Measurements from ENCODE around the gene ARL8B. TPM values are rescaled to one million over a fixed set of nuclear protein-coding genes. Genes with fewer than 3 reads are reported as not detected.

ARL8B gene
- total and polyA plus RNA-seq, 4 donors: 20.2 to 36.2 (median 24.2) TPM

DNA sequence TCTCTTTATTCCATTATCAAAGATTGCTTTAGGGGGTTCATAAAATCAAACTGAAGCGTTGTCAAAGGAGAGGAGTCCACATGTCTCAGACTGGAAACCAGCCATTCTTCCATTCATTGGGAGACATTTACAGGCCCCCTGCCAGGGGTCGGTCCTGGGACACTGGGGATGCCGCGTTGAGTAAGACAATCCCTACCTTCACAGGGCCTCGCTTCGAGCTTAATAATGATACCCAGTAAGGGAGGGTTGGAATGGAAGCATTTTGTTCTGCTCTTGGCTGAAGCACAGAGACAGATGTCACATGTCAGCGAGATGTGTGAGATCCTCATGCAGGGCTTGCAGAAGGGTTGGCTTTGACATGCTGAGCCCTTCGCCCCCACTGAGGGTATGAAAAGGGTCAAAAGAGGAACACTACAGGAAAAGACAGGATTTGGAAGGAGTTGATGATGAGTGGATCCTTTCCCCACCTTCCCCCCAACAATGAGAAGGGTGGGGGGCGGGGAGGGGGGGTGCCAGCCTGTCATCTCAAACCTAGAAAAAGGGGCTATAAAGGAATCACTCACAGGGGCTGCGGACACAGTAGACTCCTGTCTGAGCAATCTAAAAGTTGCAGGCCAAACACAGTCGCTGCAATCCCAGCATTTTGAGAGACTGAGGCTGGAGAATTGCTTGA lies 25.6 kb upstream of the ARL8B start:
- DNase-seq (ENCODE audit: low spot score): no peak
- TF ChIP-seq REST (IDR thresholded peaks at IDR 0.05) (no peak), RXRA (IDR thresholded peaks at IDR 0.05) (no peak), ATF3 (IDR thresholded peaks at IDR 0.05) (no peak), RAD21 (IDR thresholded peaks at IDR 0.05) (no peak), EGR1 (IDR thresholded peaks at IDR 0.05; ENCODE audit: low read depth in 2 of 2) (no peak), JUND (IDR thresholded peaks at IDR 0.05) (no peak), YY1 (IDR thresholded peaks at IDR 0.05) (no peak)
- Histone ChIP-seq H3K9me3 (ENCODE audit: control insufficient read depth in 4 of 4, low read length in 3 of 4) (no peaks in the 10 kb centered on the region), H3K4me3 (ENCODE audit: low read depth in 1 of 3, low read length in 3 of 3) (no peak overlapping the region), H3K27ac (ENCODE audit: low read depth in 1 of 2, low read length in 2 of 2) (no peak overlapping the region), H3K4me1 (ENCODE audit: control insufficient read depth in 4 of 4, insufficient read depth in 4 of 4, low read length in 3 of 4) (no peaks in the 10 kb centered on the region), H3K27me3 (ENCODE audit: control insufficient read depth in 4 of 4, insufficient read depth in 4 of 4, low read length in 3 of 4) (peaks cover 0 to 3% (median 0%) of the 10 kb centered on the region in 4 donors), H3K9ac (ENCODE audit: low read depth in 1 of 2, low read length in 2 of 2) (no peak overlapping the region), H3K36me3 (ENCODE audit: control insufficient read depth in 4 of 4, insufficient read depth in 3 of 4, low read depth in 1 of 4, low read length in 3 of 4) (no peaks in the 10 kb centered on the region)
- WGBS: 69% methylated on average over 11 of the region's 11 CpGs

DNA sequence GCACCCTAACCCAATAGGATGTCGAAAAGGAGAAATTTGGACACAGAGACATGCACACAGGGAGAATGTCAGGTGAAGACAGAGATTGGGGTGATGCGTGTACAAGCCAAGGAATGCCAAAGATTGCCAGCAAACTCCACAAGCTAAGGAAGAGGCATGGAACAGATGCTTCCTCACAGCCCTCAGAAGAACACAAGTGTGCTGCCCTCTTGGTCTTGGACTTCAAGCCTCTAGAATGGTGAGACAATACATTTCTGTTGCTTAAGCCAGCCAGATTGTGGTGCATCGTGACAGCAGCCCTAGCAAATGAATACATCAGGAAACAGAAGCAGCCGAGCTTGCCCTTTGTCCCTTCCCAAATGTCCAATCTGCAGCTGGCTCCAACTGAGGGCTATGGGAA lies 23.7 kb upstream of the ARL8B start:
- H3K9ac ChIP-seq (ENCODE audit: low read depth in 1 of 2, low read length in 2 of 2): no peak overlapping the region
- no peak for TF ChIP-seq EGR1 (IDR thresholded peaks at IDR 0.05; ENCODE audit: low read depth in 2 of 2)
- TF ChIP-seq YY1 (IDR thresholded peaks at IDR 0.05): no peak
- TF ChIP-seq FOXA2 (IDR thresholded peaks at IDR 0.05): no peak
- no peak for TF ChIP-seq CTCF (IDR thresholded peaks at IDR 0.05; ENCODE audit: low read depth, low read length, missing input control)
- TF ChIP-seq SP1 (IDR thresholded peaks at IDR 0.05): no peak
- TF ChIP-seq MAX (IDR thresholded peaks at IDR 0.05): no peak
- TF ChIP-seq HNF4A (conservative IDR thresholded peaks at IDR 0.05): no peak
- TF ChIP-seq RAD21 (IDR thresholded peaks at IDR 0.05): no peak
- no peak for TF ChIP-seq ATF3 (IDR thresholded peaks at IDR 0.05)
- TF ChIP-seq RXRA (IDR thresholded peaks at IDR 0.05): no peak
- TF ChIP-seq REST (IDR thresholded peaks at IDR 0.05): no peak
- TF ChIP-seq NR2F2 (IDR thresholded peaks at IDR 0.05): no peak
- no peak for TF ChIP-seq JUND (IDR thresholded peaks at IDR 0.05)
- no peak for TF ChIP-seq TAF1 (conservative IDR thresholded peaks at IDR 0.05)
- TF ChIP-seq FOXA1 (IDR thresholded peaks at IDR 0.05): no peak
- no peak for TF ChIP-seq ZBTB33 (IDR thresholded peaks at IDR 0.05)
- no peak for TF ChIP-seq HNF4G (IDR thresholded peaks at IDR 0.05)
- no peak for TF ChIP-seq GABPA (IDR thresholded peaks at IDR 0.05 in 1 of 2, conservative IDR thresholded peaks at IDR 0.05 in 1 of 2)
- 53% methylated on average over 4 of the region's 4 CpGs for WGBS
- no peaks in the 10 kb centered on the region for H3K27me3 ChIP-seq (ENCODE audit: control insufficient read depth in 4 of 4, insufficient read depth in 4 of 4, low read length in 3 of 4)
- no peaks in the 10 kb centered on the region for H3K36me3 ChIP-seq (ENCODE audit: control insufficient read depth in 4 of 4, insufficient read depth in 3 of 4, low read depth in 1 of 4, low read length in 3 of 4)
- DNase-seq (ENCODE audit: low spot score): no peak
- no peaks in the 10 kb centered on the region for H3K4me1 ChIP-seq (ENCODE audit: control insufficient read depth in 4 of 4, insufficient read depth in 4 of 4, low read length in 3 of 4)
- H3K4me3 ChIP-seq (ENCODE audit: low read depth in 1 of 3, low read length in 3 of 3): no peak overlapping the region
- no peak overlapping the region for H3K27ac ChIP-seq (ENCODE audit: low read depth in 1 of 2, low read length in 2 of 2)
- H3K9me3 ChIP-seq (ENCODE audit: control insufficient read depth in 4 of 4, low read length in 3 of 4): no peaks in the 10 kb centered on the region

Data from liver (tissue), 9 donors.